ENCODE measurements around the gene FBF1.
A peak's percentile ranks its signal among the peaks of the same experiment; 100 is the strongest.
"Not testable (repeated sequence)": the region's sequence is repeated elsewhere in the genome, so short reads cannot be mapped to it uniquely, and the experiment has no call there.

FBF1 gene

DNA sequence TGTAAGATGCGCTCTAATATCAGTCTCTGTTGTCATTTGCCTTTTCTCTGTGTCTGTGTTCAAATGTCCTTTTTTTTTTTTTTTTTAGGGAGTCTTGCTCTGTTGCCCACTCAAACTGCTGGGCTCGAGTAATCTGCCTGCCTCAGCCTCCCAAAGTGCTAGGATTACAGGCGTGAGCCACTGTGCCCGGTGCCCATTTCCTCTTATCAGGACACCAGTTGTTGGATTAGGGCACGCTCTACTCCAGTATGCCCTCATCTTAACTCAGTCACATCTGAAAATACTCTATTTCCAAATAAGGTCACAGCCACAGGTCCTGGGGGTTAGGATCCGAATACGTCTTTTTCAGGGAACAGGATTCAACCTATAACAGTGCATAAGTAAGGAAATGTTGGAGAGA lies 60.6 kb downstream of the FBF1 start:
- DNase-seq: no peak

GRCh38 chr17:75878174-75878998 lies 62.5 kb downstream of the FBF1 start, which contains the start of gene TRIM47:
TSS of gene TRIM47 (minus strand) at chr17:75878581. CDS start at chr17:75878548, 33 bp downstream.
- DNase-seq: peak in 6 of 10 donors; percentile 41 to 93 (median 81)
- intact Hi-C loops (cut with DNase I): no loop called here

More for the DNA sequence above, 60.6 kb downstream of the FBF1 start:
- intact Hi-C loops (cut with DNase I): no loop called here

- intact Hi-C loops (cut with DNase I): loop anchor here (2.0 kb wide), 1 partner anchor 19 kb away; no protein-coding TSS in a partner anchor
- DNase-seq: peak in 8 of 10 donors; percentile 47 to 96 (median 72)
Measured at GRCh38 chr17:75877752-75878173, 63.1 kb downstream of the FBF1 start.

GRCh38 chr17:75876938-75877751 lies 63.7 kb downstream of the FBF1 start:
- intact Hi-C loops (cut with DNase I): loop anchor here (2.0 kb wide), 1 partner anchor 18 kb away; no protein-coding TSS in a partner anchor

DNA sequence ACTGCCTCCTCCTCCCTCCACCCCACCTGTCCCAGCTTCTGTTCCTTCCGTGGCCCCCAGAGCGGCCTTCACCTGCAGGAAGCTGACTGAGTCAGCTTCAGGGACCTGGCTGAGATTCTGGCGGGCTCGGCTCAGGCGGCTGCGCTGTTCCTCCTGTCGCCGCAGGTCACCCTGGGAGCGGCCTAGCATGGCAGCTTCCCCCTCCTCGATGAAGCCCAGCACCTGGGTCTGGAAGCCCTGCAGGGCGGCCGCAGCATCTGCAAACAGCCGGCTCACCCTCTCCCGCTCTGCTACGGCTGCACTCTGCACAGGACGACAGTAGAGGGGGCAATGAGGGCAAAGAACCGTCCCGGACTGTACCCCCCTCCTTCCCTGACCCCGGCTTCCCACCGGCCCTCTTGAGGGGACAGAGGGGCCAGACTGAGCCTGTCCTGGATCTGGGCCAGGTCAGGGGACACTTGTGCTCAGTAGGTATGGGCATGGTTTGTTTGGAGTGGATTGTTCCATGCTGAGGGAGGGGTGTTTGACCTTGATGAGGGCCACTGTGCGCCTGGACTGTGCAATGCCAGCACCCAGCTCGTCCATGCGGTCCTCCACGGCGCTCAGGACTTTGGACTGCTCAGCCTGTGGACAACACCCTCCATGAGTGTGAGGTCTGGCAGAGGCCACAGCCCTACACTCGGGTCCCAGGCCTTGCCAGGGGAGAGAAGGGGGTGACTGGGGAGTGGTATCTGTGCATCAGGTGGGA lies 64.5 kb downstream of the FBF1 start:
- DNase-seq: peak in 3 of 10 donors; percentile 43 to 89 (median 78)
- intact Hi-C loops (cut with DNase I): loop anchor here (2.0 kb wide), 1 partner anchor 18 kb away; no protein-coding TSS in a partner anchor

More at GRCh38 chr17:75876938-75877751, 63.7 kb downstream of the FBF1 start:
- peak; percentile 65 to 96 (median 79) for DNase-seq

DNA sequence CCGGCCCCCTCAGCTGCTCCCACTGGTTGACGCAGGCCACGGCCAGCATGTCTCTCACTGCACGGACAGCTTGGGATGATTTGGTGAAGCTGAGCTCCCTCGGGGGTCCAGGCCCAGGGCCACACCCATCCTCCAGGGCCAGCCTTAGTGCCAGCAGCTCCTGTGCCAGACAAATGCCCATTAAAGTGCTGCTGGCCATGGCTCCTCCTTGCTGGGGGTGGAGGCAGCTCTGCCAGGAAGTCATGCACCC lies 65.0 kb downstream of the FBF1 start:
- intact Hi-C loops (cut with DNase I): loop anchor here (2.0 kb wide), 1 partner anchor 17 kb away; no protein-coding TSS in a partner anchor
- peak in 2 of 10 donors; percentile 43 to 88 for DNase-seq

GRCh38 chr17:75875182-75875939 lies 65.5 kb downstream of the FBF1 start:
- peak in 4 of 10 donors; percentile 49 to 88 (median 66) for DNase-seq
- intact Hi-C loops (cut with DNase I): no loop called here

GRCh38 chr17:75874323-75875181 lies 66.3 kb downstream of the FBF1 start:
- intact Hi-C loops (cut with DNase I): no loop called here
- no peak for DNase-seq

DNA sequence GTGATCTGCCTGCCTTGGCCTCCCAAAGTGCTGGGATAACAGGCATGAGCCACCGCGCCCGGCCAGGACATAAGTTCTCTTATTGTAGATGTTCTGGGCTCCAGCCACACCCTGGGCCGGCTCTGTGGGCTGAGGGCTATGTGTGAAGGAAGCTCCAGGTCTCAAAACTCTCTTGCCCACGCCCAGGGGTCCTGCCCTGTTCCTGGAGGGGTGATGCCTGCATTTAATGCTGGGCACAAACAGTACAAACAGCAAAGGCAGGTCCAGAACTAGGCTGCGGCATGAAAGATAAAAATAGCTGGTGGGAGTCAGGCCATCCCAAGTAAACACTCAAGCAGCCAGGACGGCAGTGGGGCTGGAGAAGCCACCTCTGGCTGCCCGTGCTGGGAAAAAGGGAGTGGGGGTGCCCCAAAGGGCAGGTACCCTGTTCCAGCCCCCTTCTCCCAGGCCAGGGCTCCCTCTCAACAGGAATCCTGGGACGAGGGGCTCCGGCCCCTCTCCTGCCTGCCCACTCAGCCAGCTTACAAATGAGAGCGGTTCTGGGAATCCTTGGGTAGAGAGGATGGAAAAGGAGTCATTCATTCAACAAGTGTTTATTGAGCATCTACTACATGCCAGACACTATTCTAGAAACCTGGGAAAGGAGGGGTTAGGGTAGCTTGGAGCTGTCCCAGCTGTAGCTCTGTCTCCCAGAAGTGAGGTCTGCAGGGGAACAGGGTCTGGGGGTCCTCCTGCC lies 67.1 kb downstream of the FBF1 start:
- DNase-seq: no peak
- intact Hi-C loops (cut with DNase I): no loop called here

- intact Hi-C loops (cut with DNase I): no loop called here
- DNase-seq: peak in 5 of 10 donors; percentile 42 to 88 (median 79)
Measured at GRCh38 chr17:75872434-75873351, 68.1 kb downstream of the FBF1 start.

DNA sequence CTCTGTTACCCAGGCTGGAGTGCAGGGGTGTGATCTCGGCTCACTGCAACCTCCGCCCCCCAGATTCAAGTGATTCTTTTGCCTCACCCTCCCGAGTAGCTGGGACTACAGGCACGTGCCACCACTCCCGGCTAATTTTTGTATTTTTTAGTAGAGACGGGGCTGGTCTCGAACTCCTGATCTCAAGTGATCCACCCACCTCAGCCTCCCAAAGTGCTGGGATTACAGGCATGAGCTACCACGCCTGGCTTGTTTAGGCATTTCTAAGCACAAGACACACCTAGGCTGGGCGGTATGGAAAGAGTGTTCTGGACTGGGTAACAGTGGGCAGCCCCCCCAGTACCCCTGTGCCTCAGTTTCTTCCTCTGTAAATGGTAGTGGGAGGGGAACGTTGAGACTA lies 70.6 kb downstream of the FBF1 start:
- intact Hi-C loops (cut with DNase I); DNase-seq: not testable (repeated sequence)

DNA sequence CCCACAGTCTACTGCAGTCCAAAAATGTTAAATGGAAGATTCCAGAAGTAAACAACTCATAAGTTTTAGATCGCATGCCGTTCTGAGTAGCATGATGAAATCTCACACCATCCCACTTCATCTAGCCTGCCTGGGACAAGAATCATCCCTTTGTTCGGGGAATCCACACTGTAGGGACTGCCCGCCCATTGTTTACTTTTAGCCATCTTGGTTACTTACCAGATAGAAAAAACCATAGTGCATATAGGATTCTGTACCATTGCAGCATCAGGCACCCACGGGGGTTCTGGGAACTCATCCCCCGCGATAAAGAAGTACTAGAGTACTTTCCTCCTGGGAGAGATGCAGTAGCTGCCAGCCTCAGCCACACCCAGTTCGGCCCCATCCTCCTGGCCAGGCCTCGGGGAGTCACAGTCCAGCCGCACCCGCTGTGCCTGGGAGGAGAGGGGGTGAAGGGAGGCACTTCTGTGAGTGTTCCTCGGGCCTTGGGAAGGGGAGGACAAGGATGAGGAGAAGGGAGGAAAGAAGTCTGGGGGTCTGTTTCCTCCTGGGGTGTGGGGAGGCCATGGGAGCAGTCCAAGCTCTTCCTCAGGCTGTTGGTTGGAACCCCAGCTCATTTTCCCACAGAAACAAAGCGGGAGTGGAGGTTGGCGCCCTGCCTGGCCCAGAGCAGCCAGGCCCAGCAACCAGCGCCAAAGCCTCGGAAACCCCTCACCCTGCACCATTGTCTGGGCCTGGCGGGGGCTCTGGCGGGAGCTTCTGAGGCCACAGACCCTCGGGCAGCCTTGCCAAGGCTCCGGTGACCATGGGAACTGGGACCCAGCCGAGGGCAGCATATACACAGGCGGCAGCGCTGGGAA lies 71.3 kb downstream of the FBF1 start:
- peak in 9 of 10 donors; percentile 50 to 94 (median 74) for DNase-seq
- intact Hi-C loops (cut with DNase I): no loop called here

DNA sequence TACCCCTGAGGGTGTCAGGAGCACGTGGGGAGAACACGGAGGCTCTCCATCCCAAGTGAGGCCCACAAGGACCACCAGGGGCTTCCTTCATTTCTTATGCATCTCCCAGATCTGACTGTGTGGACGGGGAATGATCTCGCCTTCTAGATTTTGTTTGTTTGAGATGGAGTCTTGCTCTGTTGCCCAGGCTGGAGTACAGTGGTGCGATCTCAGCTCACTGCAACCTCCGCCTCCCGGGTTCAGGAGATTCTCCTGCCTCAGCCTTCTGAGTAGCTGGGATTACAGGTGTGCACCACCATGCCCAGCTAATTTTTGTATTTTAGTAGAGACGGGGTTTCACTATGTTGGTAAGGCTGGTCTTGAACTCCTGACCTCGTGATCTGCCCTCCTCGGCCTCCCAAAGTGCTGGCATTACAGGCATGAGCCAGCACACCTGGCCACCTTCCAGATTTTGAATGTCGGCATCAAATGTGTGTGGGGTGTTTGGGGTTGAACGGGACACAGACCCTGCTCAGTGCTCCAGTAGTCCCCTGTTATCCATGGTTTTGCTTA lies 72.0 kb downstream of the FBF1 start:
- intact Hi-C loops (cut with DNase I); DNase-seq: not testable (repeated sequence)

DNA sequence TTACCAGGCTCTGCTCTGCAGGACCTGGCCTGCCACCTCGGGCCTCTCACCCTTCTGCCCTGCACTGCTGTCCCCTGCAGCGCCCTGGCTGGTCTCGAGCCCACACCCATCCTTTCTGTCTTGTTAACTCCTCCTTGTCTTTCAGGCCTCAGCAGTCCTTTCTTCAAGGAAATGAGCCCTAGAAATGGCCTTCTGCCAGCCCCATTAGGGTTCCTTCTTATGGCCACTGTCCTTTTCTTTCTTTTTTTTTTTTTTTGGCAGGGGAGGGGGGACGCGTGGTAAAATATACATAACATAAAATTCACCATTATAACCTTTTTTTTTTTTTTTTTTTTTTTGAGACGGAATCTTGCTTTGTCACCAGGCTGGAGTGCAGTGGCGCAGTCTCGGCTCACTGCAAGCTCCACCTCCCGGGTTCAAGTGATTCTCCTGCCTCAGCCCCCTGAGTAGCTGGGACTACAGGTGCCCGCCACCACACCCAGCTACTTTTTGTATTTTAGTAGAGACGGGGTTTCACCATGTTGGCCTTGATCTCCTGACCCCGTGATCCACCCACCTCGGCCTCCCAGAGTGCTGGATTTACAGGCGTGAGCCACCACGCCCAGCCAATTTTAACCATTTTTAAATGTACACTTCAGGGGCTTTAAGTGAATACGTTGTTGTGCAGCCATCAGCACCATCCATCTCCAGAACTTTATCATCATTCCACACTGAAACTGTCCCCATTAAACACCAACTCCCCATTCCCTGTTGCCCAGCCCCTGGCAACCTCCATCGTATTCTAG lies 75.2 kb downstream of the FBF1 start:
- intact Hi-C loops (cut with DNase I); DNase-seq: not testable (repeated sequence)

DNA sequence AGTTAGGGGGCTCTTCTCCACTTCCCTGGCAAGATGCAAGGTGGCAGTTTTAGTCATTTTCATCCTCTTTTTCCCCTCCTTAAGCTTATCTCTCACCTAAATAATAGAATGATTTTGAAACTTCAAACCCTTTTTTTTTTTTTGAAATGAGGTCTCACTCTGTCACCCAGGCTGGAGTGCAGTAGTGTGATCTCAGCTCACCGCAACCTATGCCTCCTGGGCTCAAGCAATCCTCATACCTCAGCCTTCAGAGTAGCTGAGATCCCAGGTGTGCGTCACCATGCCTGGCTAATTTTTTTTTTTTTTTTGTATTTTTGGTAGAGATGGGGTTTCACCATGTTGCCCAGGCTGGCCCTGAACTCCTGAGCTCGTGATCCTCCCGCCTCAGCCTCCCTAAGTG lies 76.0 kb downstream of the FBF1 start:
- DNase-seq; intact Hi-C loops (cut with DNase I): not testable (repeated sequence)
